WTC11 (cell line): ENCODE data around the gene NUP93. TPM values are rescaled to one million over a fixed set of nuclear protein-coding genes. Genes with fewer than 3 reads are reported as not detected.
"Not testable (repeated sequence)": the region's sequence is repeated elsewhere in the genome, so short reads cannot be mapped to it uniquely, and the experiment has no call there.

ENCODE experiments used
- ATAC-seq: fragments of 200-7000 bp; cut with Tn5 transposase; 2 replicates; pipeline ENCODE4 v1.10.0; 2021; ENCODE audit warnings: mild to moderate bottlenecking, moderate library complexity
- CTCF ChIA-PET: fragments of 300-600 bp; sonication (Branson Sonifier 250); formaldehyde crosslinking; loops from one replicate; lab custom pipeline; 2021; ENCODE audit warnings: antibody characterized with exemption; lab: Charles Lee
- POLR2A ChIA-PET: fragments of 350-600 bp; sonication (Branson Sonifier 250); formaldehyde crosslinking; loops from one replicate; lab custom pipeline; 2021; ENCODE audit warnings: antibody characterized with exemption; lab: Charles Lee
- DNase-seq: peaks from one replicate; pipeline ENCODE4 v3.0.0; 2021; ENCODE audit warnings: low spot score
- H3K27ac Mint-ChIP-seq: 2 replicates; pipeline ENCODE4 v1.8.0; 2021; ENCODE audit warnings: mixed read lengths
- H3K27me3 Mint-ChIP-seq: 2 replicates; pipeline ENCODE4 v1.8.0; 2021; ENCODE audit warnings: low read depth, mild to moderate bottlenecking, moderate library complexity, mixed read lengths
- H3K36me3 Mint-ChIP-seq: 2 replicates; pipeline ENCODE4 v1.8.0; 2021; ENCODE audit warnings: mixed read lengths
- H3K4me1 Mint-ChIP-seq: 2 replicates; pipeline ENCODE4 v1.8.0; 2022; ENCODE audit warnings: mixed read lengths
- H3K4me3 Mint-ChIP-seq: 2 replicates; pipeline ENCODE4 v1.8.0; 2021; ENCODE audit warnings: mild to moderate bottlenecking, moderate library complexity, mixed read lengths
- H3K9me3 Mint-ChIP-seq: 2 replicates; pipeline ENCODE4 v1.8.0; 2021; ENCODE audit warnings: mixed read lengths
- HMGA2 ChIP-seq: fragments of 250-450 bp; sonication (Bioruptor Pico); IDR thresholded peaks from 2 replicates; pipeline ENCODE4 v1.4.0; 2021; ENCODE audit warnings: mild to moderate bottlenecking, moderate library complexity
- KAT7 ChIP-seq: sonication (generic); formaldehyde crosslinking; IDR thresholded peaks from 2 replicates; pipeline ENCODE4 v1.8.1; 2023; ENCODE audit warnings: missing genetic modification reagents, mild to moderate bottlenecking, borderline replicate concordance
- SMAD3 ChIP-seq: sonication (generic); formaldehyde crosslinking; IDR thresholded peaks from 2 replicates; pipeline ENCODE4 v1.8.0; 2022; ENCODE audit warnings: missing genetic modification reagents, mild to moderate bottlenecking, borderline replicate concordance
- TP53 ChIP-seq: sonication (generic); formaldehyde crosslinking; IDR thresholded peaks from 2 replicates; pipeline ENCODE4 v1.8.1; 2023; ENCODE audit warnings: mild to moderate bottlenecking, missing genetic modification reagents
- ZNF317 ChIP-seq: sonication (generic); formaldehyde crosslinking; IDR thresholded peaks from 2 replicates; pipeline ENCODE4 v1.8.1; 2023; ENCODE audit warnings: low read depth, mild to moderate bottlenecking, moderate library complexity, missing genetic modification reagents, borderline replicate concordance
- ZNF396 ChIP-seq: fragments of 250-450 bp; sonication (Bioruptor Pico); IDR thresholded peaks from 2 replicates; pipeline ENCODE4 v1.8.0; 2021; ENCODE audit warnings: mild to moderate bottlenecking, moderate library complexity, borderline replicate concordance
- total RNA-seq: library from RNA; stranded (reverse); gene quantifications from 3 replicates; pipeline ENCODE4 v1.2.3, GENCODE V29; 2021
- TF ChIP-seq, protein P1 (sequence below): fragments of 200-600 bp; IDR thresholded peaks from 2 replicates; pipeline ENCODE4 v1.8.0; 2022; ENCODE audit warnings: antibody characterized with exemption
- TF ChIP-seq, protein P2 (sequence below): sonication (generic); formaldehyde crosslinking; IDR thresholded peaks from 2 replicates; pipeline ENCODE4 v1.8.0; 2023; ENCODE audit warnings: mild to moderate bottlenecking, missing genetic modification reagents
- TF ChIP-seq, protein P3 (sequence below): sonication (generic); formaldehyde crosslinking; IDR thresholded peaks from 2 replicates; pipeline ENCODE4 v1.8.1; 2023; ENCODE audit warnings: mild to moderate bottlenecking, missing genetic modification reagents, moderate library complexity
- TF ChIP-seq, protein P4 (sequence below): fragments of 250-450 bp; sonication (Bioruptor Pico); IDR thresholded peaks from 2 replicates; pipeline ENCODE4 v2.1.2; 2022; ENCODE audit warnings: mild to moderate bottlenecking, moderate library complexity
- TF ChIP-seq, protein P5 (sequence below): fragments of 250-450 bp; sonication (Bioruptor Pico); IDR thresholded peaks from 2 replicates; pipeline ENCODE4 v1.9.0; 2021; ENCODE audit warnings: moderate library complexity, mild to moderate bottlenecking, inconsistent platforms, borderline replicate concordance
- TF ChIP-seq, protein P6 (sequence below): sonication (generic); formaldehyde crosslinking; conservative IDR thresholded peaks from 2 replicates; pipeline ENCODE4 v1.8.1; 2023; ENCODE audit warnings: mild to moderate bottlenecking, low read depth, missing genetic modification reagents, moderate library complexity
- TF ChIP-seq, protein P7 (sequence below): sonication (generic); formaldehyde crosslinking; IDR thresholded peaks from 2 replicates; pipeline ENCODE4 v1.8.1; 2022; ENCODE audit warnings: mild to moderate bottlenecking, moderate library complexity, missing genetic modification reagents
- TF ChIP-seq, protein P8 (sequence below): fragments of 250-450 bp; sonication (Bioruptor Pico); IDR thresholded peaks from 2 replicates; pipeline ENCODE4 v1.9.0; 2021; ENCODE audit warnings: mild to moderate bottlenecking, borderline replicate concordance

NUP93 gene
- total RNA-seq, 1 experiment from 2014 or later, result 185 TPM

DNA sequence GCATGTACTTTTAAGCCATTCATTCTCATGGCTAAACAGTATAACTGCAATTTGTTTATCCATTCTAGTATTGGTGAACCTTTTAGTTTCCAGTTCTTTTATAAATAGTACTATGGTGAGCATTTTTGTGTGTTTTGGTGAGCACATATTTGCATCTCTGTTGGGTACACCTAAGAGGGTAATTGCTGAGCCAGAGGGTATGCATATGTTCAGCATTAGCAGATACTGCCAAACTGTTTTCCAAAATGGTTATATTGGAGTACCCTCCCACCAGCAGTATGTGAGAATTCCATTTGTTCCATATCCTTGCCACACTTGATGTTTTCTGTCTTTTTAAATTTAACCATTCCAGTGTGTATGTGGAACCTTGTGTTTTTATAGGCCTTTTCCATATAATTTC is 81.0 kb downstream of the NUP93 start (continued):
- TF ChIP-seq, protein P1, sequence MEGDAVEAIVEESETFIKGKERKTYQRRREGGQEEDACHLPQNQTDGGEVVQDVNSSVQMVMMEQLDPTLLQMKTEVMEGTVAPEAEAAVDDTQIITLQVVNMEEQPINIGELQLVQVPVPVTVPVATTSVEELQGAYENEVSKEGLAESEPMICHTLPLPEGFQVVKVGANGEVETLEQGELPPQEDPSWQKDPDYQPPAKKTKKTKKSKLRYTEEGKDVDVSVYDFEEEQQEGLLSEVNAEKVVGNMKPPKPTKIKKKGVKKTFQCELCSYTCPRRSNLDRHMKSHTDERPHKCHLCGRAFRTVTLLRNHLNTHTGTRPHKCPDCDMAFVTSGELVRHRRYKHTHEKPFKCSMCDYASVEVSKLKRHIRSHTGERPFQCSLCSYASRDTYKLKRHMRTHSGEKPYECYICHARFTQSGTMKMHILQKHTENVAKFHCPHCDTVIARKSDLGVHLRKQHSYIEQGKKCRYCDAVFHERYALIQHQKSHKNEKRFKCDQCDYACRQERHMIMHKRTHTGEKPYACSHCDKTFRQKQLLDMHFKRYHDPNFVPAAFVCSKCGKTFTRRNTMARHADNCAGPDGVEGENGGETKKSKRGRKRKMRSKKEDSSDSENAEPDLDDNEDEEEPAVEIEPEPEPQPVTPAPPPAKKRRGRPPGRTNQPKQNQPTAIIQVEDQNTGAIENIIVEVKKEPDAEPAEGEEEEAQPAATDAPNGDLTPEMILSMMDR, result no peak

DNA sequence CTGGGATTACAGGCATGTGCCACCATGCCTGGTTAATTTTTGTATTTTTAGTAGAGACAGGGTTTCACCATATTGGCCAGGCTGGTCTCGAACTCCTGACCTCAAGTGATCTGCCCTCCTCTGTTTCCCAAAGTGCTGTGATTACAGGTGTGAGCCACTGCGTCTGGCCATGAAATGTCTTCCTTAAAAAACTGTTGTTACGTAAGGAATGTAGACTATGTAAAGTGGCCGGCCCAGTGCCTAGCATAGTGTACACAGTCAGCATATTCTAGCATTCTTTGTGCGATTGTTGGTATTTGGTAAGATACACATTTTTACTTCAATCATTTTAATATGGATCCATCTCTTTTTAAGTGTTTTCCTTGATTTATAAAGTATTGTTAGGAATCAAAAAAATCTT is 81.7 kb downstream of the NUP93 start:
- H3K27ac Mint-ChIP-seq, POLR2A ChIA-PET, DNase-seq, ATAC-seq, H3K36me3 Mint-ChIP-seq, H3K4me3 Mint-ChIP-seq, CTCF ChIA-PET, H3K9me3 Mint-ChIP-seq, H3K27me3 Mint-ChIP-seq, H3K4me1 Mint-ChIP-seq: not testable (repeated sequence)

DNA sequence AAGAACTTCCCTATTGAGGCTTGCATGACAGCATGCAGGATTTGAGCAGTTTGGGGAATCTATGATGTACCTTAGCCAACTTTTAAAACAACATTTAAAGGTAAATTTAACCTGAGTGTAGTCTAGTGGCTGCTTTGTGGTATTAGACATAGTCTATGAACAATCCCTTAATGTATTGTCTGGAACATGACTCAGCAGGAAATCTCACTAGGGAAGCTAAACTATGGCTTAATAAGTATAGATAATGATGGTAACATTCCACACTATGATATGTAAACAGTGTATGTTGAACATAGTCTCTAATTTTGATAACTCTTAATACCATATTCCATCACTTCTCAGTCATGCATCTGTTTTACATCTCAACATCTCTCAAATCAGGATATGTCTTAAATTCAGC is 83.0 kb downstream of the NUP93 start:
- Mint-ChIP-seq H3K36me3 (peaks cover 4% of the 10 kb centered on the region; the same call in 1 of the 2 replicates), H3K4me3 (no peak overlapping the region), H3K27ac (no peak overlapping the region)
- POLR2A ChIA-PET, result no interaction called here
- DNase-seq, result no peak
- TF ChIP-seq ZNF317 (CRISPR knock-in tag), result no peak
- TF ChIP-seq, protein P2, sequence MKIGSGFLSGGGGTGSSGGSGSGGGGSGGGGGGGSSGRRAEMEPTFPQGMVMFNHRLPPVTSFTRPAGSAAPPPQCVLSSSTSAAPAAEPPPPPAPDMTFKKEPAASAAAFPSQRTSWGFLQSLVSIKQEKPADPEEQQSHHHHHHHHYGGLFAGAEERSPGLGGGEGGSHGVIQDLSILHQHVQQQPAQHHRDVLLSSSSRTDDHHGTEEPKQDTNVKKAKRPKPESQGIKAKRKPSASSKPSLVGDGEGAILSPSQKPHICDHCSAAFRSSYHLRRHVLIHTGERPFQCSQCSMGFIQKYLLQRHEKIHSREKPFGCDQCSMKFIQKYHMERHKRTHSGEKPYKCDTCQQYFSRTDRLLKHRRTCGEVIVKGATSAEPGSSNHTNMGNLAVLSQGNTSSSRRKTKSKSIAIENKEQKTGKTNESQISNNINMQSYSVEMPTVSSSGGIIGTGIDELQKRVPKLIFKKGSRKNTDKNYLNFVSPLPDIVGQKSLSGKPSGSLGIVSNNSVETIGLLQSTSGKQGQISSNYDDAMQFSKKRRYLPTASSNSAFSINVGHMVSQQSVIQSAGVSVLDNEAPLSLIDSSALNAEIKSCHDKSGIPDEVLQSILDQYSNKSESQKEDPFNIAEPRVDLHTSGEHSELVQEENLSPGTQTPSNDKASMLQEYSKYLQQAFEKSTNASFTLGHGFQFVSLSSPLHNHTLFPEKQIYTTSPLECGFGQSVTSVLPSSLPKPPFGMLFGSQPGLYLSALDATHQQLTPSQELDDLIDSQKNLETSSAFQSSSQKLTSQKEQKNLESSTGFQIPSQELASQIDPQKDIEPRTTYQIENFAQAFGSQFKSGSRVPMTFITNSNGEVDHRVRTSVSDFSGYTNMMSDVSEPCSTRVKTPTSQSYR (CRISPR knock-in tag), result no peak
- TF ChIP-seq, protein P3, sequence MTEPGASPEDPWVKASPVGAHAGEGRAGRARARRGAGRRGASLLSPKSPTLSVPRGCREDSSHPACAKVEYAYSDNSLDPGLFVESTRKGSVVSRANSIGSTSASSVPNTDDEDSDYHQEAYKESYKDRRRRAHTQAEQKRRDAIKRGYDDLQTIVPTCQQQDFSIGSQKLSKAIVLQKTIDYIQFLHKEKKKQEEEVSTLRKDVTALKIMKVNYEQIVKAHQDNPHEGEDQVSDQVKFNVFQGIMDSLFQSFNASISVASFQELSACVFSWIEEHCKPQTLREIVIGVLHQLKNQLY (CRISPR knock-in tag), result no peak
- TF ChIP-seq KAT7, result no peak
- TF ChIP-seq HMGA2, result no peak
- TF ChIP-seq, protein P4, sequence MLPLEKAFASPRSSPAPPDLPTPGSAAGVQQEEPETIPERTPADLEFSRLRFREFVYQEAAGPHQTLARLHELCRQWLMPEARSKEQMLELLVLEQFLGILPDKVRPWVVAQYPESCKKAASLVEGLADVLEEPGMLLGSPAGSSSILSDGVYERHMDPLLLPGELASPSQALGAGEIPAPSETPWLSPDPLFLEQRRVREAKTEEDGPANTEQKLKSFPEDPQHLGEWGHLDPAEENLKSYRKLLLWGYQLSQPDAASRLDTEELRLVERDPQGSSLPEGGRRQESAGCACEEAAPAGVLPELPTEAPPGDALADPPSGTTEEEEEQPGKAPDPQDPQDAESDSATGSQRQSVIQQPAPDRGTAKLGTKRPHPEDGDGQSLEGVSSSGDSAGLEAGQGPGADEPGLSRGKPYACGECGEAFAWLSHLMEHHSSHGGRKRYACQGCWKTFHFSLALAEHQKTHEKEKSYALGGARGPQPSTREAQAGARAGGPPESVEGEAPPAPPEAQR (CRISPR knock-in tag), result no peak
- TF ChIP-seq SMAD3 (CRISPR knock-in tag), result no peak
- TF ChIP-seq, protein P5, sequence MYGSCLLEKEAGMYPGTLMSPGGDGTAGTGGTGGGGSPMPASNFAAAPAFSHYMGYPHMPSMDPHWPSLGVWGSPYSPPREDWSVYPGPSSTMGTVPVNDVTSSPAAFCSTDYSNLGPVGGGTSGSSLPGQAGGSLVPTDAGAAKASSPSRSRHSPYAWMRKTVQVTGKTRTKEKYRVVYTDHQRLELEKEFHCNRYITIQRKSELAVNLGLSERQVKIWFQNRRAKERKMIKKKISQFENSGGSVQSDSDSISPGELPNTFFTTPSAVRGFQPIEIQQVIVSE (CRISPR knock-in tag), result no peak
- TF ChIP-seq, protein P6, sequence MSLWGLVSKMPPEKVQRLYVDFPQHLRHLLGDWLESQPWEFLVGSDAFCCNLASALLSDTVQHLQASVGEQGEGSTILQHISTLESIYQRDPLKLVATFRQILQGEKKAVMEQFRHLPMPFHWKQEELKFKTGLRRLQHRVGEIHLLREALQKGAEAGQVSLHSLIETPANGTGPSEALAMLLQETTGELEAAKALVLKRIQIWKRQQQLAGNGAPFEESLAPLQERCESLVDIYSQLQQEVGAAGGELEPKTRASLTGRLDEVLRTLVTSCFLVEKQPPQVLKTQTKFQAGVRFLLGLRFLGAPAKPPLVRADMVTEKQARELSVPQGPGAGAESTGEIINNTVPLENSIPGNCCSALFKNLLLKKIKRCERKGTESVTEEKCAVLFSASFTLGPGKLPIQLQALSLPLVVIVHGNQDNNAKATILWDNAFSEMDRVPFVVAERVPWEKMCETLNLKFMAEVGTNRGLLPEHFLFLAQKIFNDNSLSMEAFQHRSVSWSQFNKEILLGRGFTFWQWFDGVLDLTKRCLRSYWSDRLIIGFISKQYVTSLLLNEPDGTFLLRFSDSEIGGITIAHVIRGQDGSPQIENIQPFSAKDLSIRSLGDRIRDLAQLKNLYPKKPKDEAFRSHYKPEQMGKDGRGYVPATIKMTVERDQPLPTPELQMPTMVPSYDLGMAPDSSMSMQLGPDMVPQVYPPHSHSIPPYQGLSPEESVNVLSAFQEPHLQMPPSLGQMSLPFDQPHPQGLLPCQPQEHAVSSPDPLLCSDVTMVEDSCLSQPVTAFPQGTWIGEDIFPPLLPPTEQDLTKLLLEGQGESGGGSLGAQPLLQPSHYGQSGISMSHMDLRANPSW (CRISPR knock-in tag), result no peak
- TF ChIP-seq, protein P7, sequence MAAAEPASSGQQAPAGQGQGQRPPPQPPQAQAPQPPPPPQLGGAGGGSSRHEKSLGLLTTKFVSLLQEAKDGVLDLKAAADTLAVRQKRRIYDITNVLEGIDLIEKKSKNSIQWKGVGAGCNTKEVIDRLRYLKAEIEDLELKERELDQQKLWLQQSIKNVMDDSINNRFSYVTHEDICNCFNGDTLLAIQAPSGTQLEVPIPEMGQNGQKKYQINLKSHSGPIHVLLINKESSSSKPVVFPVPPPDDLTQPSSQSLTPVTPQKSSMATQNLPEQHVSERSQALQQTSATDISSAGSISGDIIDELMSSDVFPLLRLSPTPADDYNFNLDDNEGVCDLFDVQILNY (CRISPR knock-in tag), result no peak
- no peak for TF ChIP-seq TP53
- TF ChIP-seq ZNF396 (CRISPR knock-in tag), result no peak
- TF ChIP-seq, protein P8, sequence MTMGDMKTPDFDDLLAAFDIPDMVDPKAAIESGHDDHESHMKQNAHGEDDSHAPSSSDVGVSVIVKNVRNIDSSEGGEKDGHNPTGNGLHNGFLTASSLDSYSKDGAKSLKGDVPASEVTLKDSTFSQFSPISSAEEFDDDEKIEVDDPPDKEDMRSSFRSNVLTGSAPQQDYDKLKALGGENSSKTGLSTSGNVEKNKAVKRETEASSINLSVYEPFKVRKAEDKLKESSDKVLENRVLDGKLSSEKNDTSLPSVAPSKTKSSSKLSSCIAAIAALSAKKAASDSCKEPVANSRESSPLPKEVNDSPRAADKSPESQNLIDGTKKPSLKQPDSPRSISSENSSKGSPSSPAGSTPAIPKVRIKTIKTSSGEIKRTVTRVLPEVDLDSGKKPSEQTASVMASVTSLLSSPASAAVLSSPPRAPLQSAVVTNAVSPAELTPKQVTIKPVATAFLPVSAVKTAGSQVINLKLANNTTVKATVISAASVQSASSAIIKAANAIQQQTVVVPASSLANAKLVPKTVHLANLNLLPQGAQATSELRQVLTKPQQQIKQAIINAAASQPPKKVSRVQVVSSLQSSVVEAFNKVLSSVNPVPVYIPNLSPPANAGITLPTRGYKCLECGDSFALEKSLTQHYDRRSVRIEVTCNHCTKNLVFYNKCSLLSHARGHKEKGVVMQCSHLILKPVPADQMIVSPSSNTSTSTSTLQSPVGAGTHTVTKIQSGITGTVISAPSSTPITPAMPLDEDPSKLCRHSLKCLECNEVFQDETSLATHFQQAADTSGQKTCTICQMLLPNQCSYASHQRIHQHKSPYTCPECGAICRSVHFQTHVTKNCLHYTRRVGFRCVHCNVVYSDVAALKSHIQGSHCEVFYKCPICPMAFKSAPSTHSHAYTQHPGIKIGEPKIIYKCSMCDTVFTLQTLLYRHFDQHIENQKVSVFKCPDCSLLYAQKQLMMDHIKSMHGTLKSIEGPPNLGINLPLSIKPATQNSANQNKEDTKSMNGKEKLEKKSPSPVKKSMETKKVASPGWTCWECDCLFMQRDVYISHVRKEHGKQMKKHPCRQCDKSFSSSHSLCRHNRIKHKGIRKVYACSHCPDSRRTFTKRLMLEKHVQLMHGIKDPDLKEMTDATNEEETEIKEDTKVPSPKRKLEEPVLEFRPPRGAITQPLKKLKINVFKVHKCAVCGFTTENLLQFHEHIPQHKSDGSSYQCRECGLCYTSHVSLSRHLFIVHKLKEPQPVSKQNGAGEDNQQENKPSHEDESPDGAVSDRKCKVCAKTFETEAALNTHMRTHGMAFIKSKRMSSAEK (CRISPR knock-in tag), result no peak
- TF ChIP-seq, all 79 proteins: peak for 0
- Mint-ChIP-seq H3K4me1 (peaks cover 3% of the 10 kb centered on the region; the same call in 1 of the 2 replicates), H3K27me3 (no peaks in the 10 kb centered on the region), H3K9me3 (no peaks in the 10 kb centered on the region)
- CTCF ChIA-PET, result no interaction called here
- ATAC-seq, result no peak
